Activated CD4-positive, alpha-beta T cell treated with anti-CD3 and anti-CD28 coated beads, Interleukin-2, amount 50 U/mL, for 4 hours (primary cell): ENCODE data around the gene COL11A2.

Experiments
- DNase-seq, 2 experiments: peaks; one replicate each; pipeline ENCODE4 v3.0.0-alpha.2; 2020

The COL11A2 gene

GRCh38 chr6:33191383-33192104, 723 bp downstream of the COL11A2 start:
- no peak for DNase-seq

- no peak for DNase-seq
These were observed 1.7 kb downstream of the COL11A2 start for GRCh38 chr6:33190504-33191107.

- no peak for DNase-seq
These were observed 2.4 kb downstream of the COL11A2 start for GRCh38 chr6:33189625-33190448.

- DNase-seq: no peak
These were observed 3.1 kb downstream of the COL11A2 start for GRCh38 chr6:33189164-33189563.

- DNase-seq: no peak
These were observed 4.5 kb downstream of the COL11A2 start for GRCh38 chr6:33187809-33188208.

- no peak for DNase-seq
These were observed 6.5 kb downstream of the COL11A2 start for GRCh38 chr6:33185654-33186187.

- no peak for DNase-seq
These were observed 7.1 kb downstream of the COL11A2 start for GRCh38 chr6:33185190-33185589.

DNA sequence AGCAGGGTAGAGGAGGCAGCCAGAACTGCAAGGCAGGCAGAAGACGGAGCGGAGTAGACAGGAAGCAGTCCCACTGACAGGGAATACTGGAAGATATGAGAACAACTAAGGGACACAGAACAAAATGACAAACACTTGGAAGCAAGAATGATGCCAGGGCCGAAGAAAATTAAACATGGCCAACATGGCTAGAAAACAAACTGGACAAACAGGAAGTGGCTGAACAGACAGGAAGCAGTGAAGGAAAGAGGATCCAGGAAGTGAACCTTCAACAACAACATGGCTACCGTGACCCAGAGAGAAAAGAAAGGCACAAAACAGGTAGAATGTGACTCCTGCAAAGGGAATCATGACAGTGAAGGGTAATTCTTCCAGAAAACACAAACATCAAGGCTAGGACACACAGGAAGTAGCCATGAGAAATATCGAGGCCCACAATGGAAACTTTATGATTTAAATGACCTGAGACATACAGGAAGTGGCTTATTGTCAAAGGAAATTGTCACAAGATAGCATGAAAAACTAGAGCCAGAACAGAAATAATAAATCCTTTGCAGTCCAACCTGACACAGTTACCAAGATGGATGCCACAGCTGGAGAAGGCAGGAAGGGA, 9.1 kb downstream of the COL11A2 start:
- no peak for DNase-seq

GRCh38 chr6:33181141-33181540, 11.1 kb downstream of the COL11A2 start:
- DNase-seq: no peak

- no peak for DNase-seq
These were observed 13.4 kb downstream of the COL11A2 start for GRCh38 chr6:33178755-33179475.

DNA sequence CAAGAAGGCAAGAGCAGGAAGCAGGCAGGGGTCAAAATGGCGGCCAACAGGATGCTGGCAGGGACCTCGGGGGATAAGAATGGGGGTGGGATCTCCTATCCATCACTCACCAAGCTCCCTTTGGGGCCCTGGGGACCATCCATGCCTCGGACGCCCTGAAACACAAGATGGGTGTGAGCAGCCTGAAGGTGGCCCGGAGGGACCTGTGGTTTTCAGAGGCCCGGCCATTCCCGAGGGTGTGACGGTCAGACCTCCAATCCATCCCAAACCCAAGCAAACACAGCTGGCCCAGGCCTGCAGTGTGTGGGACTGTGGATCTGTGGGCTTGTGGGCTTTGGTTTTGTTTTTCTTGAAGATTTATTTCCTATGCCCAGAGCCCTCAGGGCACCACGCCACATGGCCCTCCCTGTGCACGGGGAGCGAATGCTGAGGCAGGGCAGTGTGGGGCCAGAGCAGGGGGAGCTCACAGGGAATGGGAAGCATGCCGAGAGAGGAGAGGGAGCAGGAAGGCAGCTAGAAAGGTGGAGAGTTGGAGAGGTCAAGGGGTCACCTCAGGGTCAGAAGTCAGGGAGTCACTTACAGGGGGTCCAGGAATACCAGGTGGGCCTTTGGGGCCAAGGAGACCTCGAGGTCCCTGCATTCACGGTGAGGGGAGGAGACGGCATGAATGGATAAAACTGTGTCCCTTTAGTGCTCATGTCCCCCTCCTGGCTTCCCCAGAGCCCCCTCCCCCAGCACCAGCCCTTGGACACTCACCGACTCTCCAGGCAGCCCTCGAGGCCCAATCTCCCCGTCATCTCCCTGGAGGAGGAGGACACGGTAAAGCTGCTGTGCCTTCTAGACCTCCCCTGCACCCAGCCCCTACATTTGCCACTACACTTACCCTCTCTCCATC, 14.5 kb downstream of the COL11A2 start:
- DNase-seq: no peak

GRCh38 chr6:33176906-33177305, 15.4 kb downstream of the COL11A2 start:
- DNase-seq: no peak

GRCh38 chr6:33175436-33176069, 16.7 kb downstream of the COL11A2 start:
- no peak for DNase-seq

- no peak for DNase-seq
These were observed 17.5 kb downstream of the COL11A2 start for GRCh38 chr6:33174784-33175183.

- DNase-seq: no peak
These were observed 18.6 kb downstream of the COL11A2 start for GRCh38 chr6:33173535-33174180.

DNA sequence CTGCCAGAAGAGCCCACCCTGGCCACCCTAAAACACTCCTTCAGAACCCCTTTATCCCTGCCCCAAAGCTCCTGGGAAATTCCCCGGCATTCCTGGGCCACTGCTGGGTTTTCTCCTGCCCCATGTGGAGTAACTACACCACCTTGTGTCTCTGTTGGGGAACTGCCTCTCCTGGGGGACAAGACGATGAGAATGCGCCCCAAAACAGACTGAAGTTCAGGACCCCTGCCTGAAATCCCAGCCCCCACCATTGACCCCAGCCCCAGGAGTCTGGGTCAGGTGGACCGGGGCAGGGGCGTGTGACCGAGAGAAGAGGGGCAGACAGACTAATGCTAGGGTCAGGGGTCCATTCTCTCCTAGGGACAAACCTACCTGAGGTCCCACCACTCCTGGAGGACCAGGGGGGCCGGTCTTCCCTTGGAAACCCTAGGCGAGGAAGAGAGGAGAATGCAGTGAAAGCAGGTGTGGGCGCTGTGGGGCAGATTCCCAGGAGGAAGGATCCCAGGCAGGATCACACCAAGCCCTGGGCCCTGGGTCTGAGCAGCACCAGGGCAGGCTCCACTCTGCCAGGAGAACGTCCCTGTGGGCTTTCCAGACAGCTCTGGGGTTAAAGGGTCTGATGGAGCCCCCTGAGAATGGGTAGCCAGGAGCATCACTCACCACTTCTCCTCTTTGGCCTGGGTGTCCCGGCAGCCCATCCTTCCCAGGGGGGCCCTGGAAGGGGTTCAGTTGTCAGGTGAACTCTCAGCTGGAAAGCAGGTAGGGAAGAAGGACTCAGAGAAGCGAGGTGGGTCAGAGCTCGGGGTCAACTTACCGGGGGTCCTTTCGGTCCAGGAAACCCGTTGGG, 19.4 kb downstream of the COL11A2 start:
- no peak for DNase-seq

- DNase-seq: no peak
These were observed 20.2 kb downstream of the COL11A2 start for GRCh38 chr6:33171880-33172687.
